GM06990 (cell line): ENCODE results near the gene INO80C.

Experiments
- DNase-seq: peaks from one replicate; pipeline ENCODE4 v3.0.0-alpha.2; 2011; ENCODE audit not compliant: insufficient read length; ENCODE audit errors: extremely low read depth
- H3K27me3 ChIP-seq: replicated peaks from 2 replicates; pipeline ENCODE4 v1.6.0; 2011; ENCODE audit warnings: low read length; ENCODE audit not compliant: control insufficient read depth, insufficient read depth
- H3K36me3 ChIP-seq: 2 replicates; pipeline ENCODE4 v1.5.1; 2011; ENCODE audit warnings: low read length; ENCODE audit not compliant: control insufficient read depth, insufficient read depth
- H3K4me3 ChIP-seq: replicated peaks from 2 replicates; pipeline ENCODE4 v1.5.1; 2011; ENCODE audit warnings: low read depth, mild to moderate bottlenecking, control low read depth, low read length
- TF ChIP-seq, protein P1 (sequence below): IDR thresholded peaks from 2 replicates; pipeline ENCODE4 v1.5.1; 2011; ENCODE audit warnings: low read length, control low read depth, mild to moderate bottlenecking, inconsistent platforms; ENCODE audit not compliant: insufficient read depth, poor library complexity, severe bottlenecking

INO80C gene

DNA sequence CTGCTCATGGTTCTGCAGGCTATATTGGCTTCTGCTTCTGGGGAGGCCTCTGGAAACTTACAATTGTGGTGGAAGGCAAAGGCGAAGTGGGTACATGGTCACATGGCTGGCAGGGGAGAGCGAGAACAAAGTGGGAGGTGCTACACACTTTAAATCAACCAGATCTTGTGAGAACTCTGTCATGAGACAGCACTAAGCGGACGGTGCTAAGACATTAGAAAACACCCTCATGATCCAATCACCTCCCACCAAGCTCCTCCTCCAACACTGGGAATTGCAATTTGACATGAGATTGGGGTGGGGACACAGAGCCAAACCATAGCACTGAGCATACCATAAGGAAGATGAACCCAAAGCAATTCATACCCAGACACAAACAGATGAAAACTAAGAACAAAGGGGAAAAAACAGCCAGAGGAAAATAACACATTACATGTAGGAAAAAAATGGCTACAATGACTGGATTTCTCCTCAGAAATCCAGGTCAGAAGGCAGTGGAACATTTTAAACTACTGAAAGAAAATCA, 31.1 kb upstream of the INO80C start:
- no peak for DNase-seq
- Histone ChIP-seq H3K36me3 (no peaks in the 10 kb centered on the region), H3K4me3 (no peak overlapping the region), H3K27me3 (no peaks in the 10 kb centered on the region)
- TF ChIP-seq, protein P1, sequence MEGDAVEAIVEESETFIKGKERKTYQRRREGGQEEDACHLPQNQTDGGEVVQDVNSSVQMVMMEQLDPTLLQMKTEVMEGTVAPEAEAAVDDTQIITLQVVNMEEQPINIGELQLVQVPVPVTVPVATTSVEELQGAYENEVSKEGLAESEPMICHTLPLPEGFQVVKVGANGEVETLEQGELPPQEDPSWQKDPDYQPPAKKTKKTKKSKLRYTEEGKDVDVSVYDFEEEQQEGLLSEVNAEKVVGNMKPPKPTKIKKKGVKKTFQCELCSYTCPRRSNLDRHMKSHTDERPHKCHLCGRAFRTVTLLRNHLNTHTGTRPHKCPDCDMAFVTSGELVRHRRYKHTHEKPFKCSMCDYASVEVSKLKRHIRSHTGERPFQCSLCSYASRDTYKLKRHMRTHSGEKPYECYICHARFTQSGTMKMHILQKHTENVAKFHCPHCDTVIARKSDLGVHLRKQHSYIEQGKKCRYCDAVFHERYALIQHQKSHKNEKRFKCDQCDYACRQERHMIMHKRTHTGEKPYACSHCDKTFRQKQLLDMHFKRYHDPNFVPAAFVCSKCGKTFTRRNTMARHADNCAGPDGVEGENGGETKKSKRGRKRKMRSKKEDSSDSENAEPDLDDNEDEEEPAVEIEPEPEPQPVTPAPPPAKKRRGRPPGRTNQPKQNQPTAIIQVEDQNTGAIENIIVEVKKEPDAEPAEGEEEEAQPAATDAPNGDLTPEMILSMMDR: no peak

DNA sequence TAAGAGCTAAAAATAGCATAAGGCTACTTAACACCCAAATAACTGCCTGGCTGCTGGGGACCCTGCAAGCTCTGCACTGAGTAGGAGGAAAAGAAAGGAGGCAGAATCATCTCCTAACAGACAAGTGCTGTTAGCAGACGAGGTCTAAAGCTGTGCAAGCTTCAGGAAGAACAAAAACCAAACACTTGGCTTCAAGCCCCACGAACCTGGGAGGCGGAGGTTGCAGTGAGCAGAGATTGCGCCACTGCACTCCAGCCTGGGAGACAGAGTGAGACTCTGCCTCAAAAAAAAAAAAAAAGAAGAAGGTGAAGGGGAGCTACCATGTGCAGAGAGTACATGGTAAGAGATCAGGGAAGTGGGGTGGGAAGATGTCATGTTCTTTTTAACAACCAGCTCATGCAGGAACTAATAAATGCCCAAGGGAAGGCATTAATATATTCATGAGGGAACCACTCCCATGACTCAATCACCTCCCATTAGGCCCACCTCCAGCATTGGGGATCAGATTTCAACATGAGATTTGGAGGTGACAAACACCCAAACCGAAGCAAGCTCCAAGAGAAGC, 28.8 kb upstream of the INO80C start:
- Histone ChIP-seq H3K27me3 (no peaks in the 10 kb centered on the region), H3K4me3 (no peak overlapping the region), H3K36me3 (no peaks in the 10 kb centered on the region)
- no peak for DNase-seq
- TF ChIP-seq, protein P1: no peak

DNA sequence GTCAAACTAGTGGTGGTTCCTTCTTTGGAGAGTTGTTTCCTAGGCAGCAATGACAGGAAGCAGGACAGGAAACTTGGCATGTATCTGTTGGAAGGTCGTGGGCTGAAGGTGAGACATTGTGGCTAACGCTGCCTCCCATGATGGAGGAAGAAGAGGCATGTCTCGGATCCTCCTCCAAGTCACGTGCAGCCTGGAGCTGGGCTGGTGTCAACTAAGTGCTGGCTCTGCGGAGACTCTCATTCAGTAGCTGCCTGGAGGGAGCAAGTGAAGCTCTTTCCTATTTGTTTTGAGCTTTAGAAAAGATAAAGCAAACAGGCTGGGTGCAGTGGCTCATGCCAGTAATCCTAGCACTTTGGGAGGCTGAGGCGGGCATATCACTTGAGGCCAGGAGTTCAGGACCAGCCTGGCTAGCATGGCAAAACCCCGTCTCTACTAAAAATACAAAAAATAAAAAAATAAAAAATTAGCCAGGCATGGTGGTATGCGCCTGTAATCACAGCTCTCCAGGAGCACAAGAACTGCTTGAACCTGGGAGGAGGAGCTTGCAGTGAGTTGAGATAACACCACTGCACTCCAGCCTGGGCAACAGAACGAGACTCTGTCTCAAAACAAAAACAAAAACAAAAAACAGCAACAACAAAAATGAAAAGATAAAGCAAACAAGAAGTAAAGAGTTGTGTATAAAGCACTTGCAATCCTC, 28.2 kb upstream of the INO80C start:
- H3K27me3 ChIP-seq: no peaks in the 10 kb centered on the region
- no peaks in the 10 kb centered on the region for H3K36me3 ChIP-seq
- H3K4me3 ChIP-seq: no peak overlapping the region
- no peak for DNase-seq
- TF ChIP-seq, protein P1: no peak

DNA sequence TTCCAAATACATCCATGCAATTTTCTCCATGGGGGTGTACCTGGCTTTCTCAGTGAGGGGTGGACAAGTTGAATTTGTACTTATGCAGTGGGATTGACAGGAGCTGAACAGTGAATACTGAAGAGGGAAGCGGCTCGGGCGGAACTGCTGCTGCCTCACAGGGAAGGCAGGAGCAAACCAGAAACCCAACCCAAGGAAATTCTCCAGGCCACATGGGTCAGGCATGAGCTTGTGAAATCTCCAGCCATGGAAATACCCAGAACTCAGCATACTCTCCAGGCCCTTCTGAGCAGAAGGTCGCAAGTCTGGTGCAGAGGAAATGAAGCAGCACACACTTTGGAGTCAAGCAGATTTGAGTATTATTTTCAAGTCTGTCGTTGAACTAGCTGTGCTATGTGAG, 26.5 kb upstream of the INO80C start:
- TF ChIP-seq, protein P1: no peak
- Histone ChIP-seq H3K27me3 (no peaks in the 10 kb centered on the region), H3K36me3 (no peaks in the 10 kb centered on the region), H3K4me3 (no peak overlapping the region)
- DNase-seq: no peak

DNA sequence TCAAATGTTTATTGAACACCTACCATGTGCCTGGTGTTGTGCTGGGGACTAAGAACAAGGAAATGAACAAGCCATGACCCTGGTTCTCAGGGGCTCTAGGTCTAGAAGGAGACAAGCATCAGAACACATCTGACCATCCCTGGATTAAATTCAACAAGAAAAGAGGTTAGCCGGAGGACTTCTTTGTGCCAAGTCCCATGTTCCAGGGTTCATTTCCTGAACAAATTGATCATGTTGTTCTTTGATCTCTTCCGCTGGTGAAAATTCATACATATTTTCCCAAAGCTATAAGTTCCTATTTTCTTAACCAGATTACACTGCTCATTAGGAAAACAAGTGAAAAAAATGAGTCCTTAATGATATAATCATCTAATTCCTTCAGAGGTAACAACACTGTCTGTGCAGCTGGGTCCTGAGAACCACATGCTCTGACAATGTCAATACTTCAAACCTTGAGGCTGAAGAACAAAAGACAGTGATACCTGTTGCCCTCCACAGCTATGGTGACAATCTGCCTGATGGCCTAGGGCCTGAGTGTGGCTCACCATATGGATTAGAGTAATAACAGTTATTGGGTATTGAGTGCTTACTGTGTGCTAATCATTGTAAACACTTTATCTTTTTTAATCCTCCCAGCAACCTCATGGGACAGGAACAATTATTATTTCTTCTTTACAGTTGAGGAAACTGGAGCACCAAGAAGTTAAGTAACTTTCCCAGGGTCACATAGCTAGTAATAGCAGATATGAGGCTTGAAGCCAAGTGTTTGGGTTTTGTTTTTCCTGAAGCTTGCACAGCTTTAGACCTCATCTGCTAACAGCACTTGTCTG, 24.6 kb upstream of the INO80C start:
- Histone ChIP-seq H3K4me3 (no peak overlapping the region), H3K27me3 (no peaks in the 10 kb centered on the region), H3K36me3 (no peaks in the 10 kb centered on the region)
- TF ChIP-seq, protein P1: no peak
- DNase-seq: no peak
